ENCODE measurements around the gene NR2C2AP.
A peak's percentile ranks its signal among the peaks of the same experiment; 100 is the strongest.

The NR2C2AP gene, protein sequence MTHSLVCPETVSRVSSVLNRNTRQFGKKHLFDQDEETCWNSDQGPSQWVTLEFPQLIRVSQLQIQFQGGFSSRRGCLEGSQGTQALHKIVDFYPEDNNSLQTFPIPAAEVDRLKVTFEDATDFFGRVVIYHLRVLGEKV

DNA sequence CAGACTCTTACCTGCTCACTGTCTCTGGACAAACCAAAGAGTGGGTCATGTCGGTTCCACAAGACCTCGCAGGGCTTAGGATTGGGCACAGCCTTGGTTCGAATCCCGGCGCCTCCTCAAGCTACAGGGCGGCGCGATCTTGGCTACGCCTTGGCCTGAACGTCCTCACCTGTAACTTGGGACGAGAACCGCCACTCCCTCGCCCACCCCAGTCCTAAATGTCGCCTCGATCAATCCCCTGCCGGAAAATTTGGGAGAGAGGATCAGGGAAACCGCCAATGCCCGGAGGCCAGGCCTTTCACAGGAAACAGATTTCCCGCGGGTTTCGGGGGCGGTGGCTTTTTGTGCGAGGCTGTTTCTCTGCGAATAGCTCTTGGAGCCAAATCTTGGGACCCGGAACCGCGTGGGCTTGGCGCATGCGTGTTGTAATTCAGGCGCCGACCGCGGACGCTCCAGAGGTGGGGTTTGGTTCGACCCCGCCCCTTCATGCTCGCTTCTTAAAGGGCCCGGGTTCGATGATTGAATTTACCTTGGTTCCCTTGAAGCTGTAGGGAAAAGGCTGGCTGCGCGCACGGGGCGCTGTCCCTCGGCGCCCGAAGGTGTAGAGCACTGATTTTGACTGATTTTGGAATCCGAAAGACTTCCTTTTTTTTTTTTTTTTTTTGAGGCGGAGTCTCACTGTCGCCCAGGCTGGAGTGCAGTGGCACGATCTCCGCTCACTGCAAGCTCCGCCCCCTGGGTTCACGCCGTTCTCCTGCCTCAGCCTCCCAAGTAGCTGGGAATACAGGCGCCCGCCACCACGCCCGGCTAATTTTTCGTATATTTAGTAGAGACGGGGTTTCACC is at the start of gene NR2C2AP:
Gene NR2C2AP, minus strand, starts transcription at position 403 of the 845 bp plus-strand sequence. Its CDS starts 354 bp downstream, at position 49.
- ATAC-seq (peak; percentile 81), DNase-seq (peak; percentile 96)
- Mint-ChIP-seq H3K36me3 (ENCODE audit: low read depth) (peaks cover 11% of the 10 kb centered on the region), H3K27me3 (peaks cover 2% of the 10 kb centered on the region), H3K9me3 (no peaks in the 10 kb centered on the region), H3K4me1 (peaks cover 34% of the 10 kb centered on the region), H3K27ac (peak within 1 kb of the TSS; percentile 93), H3K4me3 (peak within 1 kb of the TSS; percentile 95)

DNA sequence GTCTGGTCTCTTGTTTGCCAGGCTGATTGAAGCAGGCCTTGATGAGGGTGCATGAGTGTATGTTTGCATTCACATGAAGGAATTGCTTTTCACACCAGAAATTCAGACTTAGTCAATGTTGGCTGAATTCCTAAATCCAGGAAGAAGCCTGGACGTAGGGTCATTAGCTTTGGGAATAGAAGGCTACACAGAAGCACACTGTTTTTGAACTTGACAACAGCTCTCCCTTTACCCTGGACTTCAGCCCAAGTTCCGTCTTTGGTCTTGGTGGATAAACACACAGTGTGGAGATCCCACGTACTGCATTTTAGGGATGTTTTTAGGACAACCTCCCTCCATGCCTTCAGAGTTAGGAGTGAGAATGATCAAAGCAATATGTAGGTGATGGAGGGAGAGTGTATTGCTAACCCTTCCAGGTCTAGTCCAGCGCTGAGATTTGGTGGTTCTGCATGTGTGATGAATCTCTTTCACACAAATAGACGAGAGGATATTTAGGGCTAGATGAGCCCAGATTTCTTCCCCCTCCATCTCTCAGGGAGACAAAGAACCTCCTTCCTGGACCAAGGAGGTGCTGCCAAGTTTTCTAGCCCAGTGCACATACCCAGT is 47.1 kb upstream of the NR2C2AP start:
- Mint-ChIP-seq H3K4me1 (no peaks in the 10 kb centered on the region), H3K4me3 (no peak overlapping the region), H3K27ac (no peak overlapping the region), H3K9me3 (no peaks in the 10 kb centered on the region), H3K27me3 (peaks cover 31% of the 10 kb centered on the region), H3K36me3 (ENCODE audit: low read depth) (no peaks in the 10 kb centered on the region)
- DNase-seq: no peak
- no peak for ATAC-seq

DNA sequence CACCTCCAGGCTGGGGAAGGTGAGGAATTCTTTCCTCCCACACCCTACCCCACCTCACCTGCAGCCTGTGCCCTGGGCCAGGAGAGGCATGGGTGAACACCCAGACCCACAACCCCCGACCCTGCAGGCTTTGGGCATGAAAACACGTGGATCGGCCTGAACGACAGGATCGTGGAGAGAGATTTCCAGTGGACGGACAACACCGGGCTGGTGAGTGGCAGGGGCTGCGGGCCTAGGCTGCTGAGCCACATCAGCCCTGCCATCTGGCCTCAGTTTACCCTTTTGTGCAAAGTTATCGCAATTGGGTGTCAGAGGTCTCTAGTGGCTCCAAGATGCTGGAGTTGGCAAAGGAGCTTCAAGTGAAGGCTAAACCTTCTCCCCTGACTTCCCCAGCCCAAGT is 37.3 kb upstream of the NR2C2AP start:
- peaks cover 3% of the 10 kb centered on the region for H3K36me3 Mint-ChIP-seq (ENCODE audit: low read depth)

GRCh38 chr19:19239675-19240074 is 36.5 kb upstream of the NR2C2AP start:
- Mint-ChIP-seq H3K36me3 (ENCODE audit: low read depth) (peaks cover 3% of the 10 kb centered on the region), H3K27me3 (peaks cover 19% of the 10 kb centered on the region), H3K9me3 (peaks cover 7% of the 10 kb centered on the region), H3K27ac (no peak overlapping the region), H3K4me1 (no peaks in the 10 kb centered on the region), H3K4me3 (no peak overlapping the region)
- no peak for ATAC-seq
- DNase-seq: no peak

More for the DNA sequence above, 37.3 kb upstream of the NR2C2AP start:
- no peaks in the 10 kb centered on the region for H3K4me1 Mint-ChIP-seq
- no peak overlapping the region for H3K4me3 Mint-ChIP-seq
- no peak for DNase-seq
- H3K9me3 Mint-ChIP-seq: peaks cover 7% of the 10 kb centered on the region
- ATAC-seq: no peak
- H3K27me3 Mint-ChIP-seq: peaks cover 19% of the 10 kb centered on the region
- H3K27ac Mint-ChIP-seq: no peak overlapping the region

DNA sequence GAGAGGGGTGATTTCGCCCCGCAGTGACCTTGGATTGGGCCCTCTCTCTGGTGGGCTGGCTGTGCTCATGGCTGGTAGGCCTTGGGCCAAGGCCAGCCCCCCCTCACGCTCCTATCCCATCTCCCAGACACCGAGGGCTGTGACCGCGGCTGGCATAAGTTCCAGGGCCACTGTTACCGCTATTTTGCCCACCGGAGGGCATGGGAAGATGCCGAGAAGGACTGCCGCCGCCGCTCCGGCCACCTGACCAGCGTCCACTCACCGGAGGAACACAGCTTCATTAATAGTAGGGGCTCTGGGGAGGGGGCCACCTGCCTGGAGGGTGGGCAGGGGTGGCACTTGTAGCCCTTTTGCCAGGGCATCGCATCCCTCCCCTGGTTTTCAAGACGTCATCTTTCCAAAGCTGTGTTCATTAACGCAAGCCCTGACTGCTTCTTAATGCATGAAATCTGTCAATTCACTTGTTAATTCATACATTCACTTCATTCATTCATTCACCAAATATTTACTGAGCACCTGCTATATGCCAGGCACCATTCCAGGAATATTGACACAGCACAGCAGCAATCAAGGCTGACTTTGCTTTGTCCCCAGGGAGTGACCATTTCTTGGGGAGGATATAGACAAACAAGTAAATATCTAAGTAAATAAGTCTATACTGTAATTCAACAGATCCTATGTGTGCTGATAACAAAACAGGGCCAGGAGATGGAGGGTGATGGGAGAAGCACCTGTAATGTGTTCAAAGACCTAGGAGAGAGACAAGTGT is 35.1 kb upstream of the NR2C2AP start:
- Mint-ChIP-seq H3K36me3 (ENCODE audit: low read depth) (peaks cover 5% of the 10 kb centered on the region), H3K9me3 (peaks cover 12% of the 10 kb centered on the region), H3K4me3 (no peak overlapping the region), H3K27ac (no peak overlapping the region), H3K4me1 (no peaks in the 10 kb centered on the region), H3K27me3 (peaks cover 17% of the 10 kb centered on the region)
- DNase-seq: no peak
- ATAC-seq: no peak

GRCh38 chr19:19236173-19236572 is 33.0 kb upstream of the NR2C2AP start:
- DNase-seq: no peak
- Mint-ChIP-seq H3K4me3 (no peak overlapping the region), H3K27ac (no peak overlapping the region), H3K9me3 (peaks cover 12% of the 10 kb centered on the region), H3K4me1 (no peaks in the 10 kb centered on the region), H3K27me3 (peaks cover 18% of the 10 kb centered on the region), H3K36me3 (ENCODE audit: low read depth) (peaks cover 5% of the 10 kb centered on the region)
- ATAC-seq: no peak

DNA sequence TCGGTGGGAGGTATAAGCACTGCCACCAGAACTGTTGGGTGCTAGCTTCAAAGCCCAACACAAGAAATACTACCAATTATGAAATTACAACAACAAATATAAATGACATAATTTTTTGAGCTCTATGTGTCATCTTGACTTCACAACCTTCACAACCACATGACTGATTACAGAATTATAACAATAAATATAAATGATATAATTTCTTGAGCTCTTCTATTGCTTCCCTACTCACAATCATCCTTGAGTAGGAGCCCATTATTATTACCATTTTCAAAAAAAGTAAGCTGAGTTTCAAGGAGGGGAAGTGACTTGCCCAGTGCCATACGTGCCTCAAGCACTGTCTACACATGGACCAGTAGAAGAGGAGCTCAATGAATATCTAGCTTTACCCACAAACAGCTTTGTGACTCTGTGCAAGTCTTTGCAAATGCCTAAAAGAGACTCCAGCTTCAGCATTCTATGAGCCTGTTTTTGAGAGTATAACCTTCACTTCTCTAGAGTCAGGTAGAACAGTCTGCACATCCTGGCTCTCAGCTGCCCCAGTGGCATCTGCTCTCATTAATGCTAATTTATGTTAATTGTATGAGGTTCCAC is 31.1 kb upstream of the NR2C2AP start:
- Mint-ChIP-seq H3K4me3 (no peak overlapping the region), H3K27me3 (peaks cover 8% of the 10 kb centered on the region), H3K4me1 (no peaks in the 10 kb centered on the region), H3K9me3 (peaks cover 12% of the 10 kb centered on the region), H3K27ac (no peak overlapping the region), H3K36me3 (ENCODE audit: low read depth) (peaks cover 5% of the 10 kb centered on the region)
- DNase-seq (no peak), ATAC-seq (no peak)

GRCh38 chr19:19232261-19232721 is 29.1 kb upstream of the NR2C2AP start:
- Mint-ChIP-seq H3K36me3 (ENCODE audit: low read depth) (peaks cover 5% of the 10 kb centered on the region), H3K27me3 (peaks cover 12% of the 10 kb centered on the region), H3K4me3 (no peak overlapping the region), H3K9me3 (peaks cover 12% of the 10 kb centered on the region), H3K4me1 (no peaks in the 10 kb centered on the region), H3K27ac (no peak overlapping the region)
- ATAC-seq (no peak), DNase-seq (no peak)

DNA sequence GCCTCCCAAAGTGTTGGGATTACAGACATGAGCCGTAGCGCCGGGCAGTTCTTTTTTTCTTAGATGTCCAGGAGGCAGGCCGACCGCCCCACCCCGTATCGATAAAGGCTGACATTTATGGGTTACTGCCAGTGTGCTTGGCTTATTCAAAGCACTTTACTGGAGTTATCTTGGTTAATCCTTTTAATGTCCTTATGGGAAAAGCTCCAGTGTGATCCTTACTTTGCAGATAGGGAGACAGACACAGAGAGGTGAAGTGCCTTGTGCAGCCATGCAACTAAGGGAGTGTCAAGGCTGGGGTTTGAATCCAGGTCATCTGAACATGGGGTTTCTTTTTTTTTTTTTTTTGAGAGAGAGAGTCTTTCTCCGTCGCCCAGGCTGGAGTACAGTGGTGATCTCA is 27.8 kb upstream of the NR2C2AP start:
- Mint-ChIP-seq H3K36me3 (ENCODE audit: low read depth) (peaks cover 3% of the 10 kb centered on the region), H3K27me3 (peaks cover 10% of the 10 kb centered on the region), H3K27ac (no peak overlapping the region), H3K4me3 (no peak overlapping the region), H3K4me1 (no peaks in the 10 kb centered on the region), H3K9me3 (peaks cover 7% of the 10 kb centered on the region)
- no peak for DNase-seq
- ATAC-seq: no peak

GRCh38 chr19:19229701-19230100 is 26.5 kb upstream of the NR2C2AP start:
- no peak overlapping the region for H3K27ac Mint-ChIP-seq
- peaks cover 2% of the 10 kb centered on the region for H3K4me1 Mint-ChIP-seq
- peaks cover 13% of the 10 kb centered on the region for H3K27me3 Mint-ChIP-seq

GRCh38 chr19:19227217-19227616 is 24.0 kb upstream of the NR2C2AP start:
- ATAC-seq: no peak
- DNase-seq: no peak
- Mint-ChIP-seq H3K4me3 (no peak overlapping the region), H3K36me3 (ENCODE audit: low read depth) (no peaks in the 10 kb centered on the region), H3K27me3 (peaks cover 22% of the 10 kb centered on the region), H3K9me3 (no peaks in the 10 kb centered on the region), H3K4me1 (peaks cover 2% of the 10 kb centered on the region), H3K27ac (no peak overlapping the region)

More at GRCh38 chr19:19229701-19230100, 26.5 kb upstream of the NR2C2AP start:
- Mint-ChIP-seq H3K9me3 (peaks cover 4% of the 10 kb centered on the region), H3K36me3 (ENCODE audit: low read depth) (peaks cover 3% of the 10 kb centered on the region), H3K4me3 (no peak overlapping the region)
- DNase-seq: no peak
- ATAC-seq: no peak

- Mint-ChIP-seq H3K4me1 (peaks cover 2% of the 10 kb centered on the region), H3K27ac (no peak overlapping the region), H3K36me3 (ENCODE audit: low read depth) (no peaks in the 10 kb centered on the region), H3K4me3 (no peak overlapping the region), H3K27me3 (peaks cover 22% of the 10 kb centered on the region), H3K9me3 (no peaks in the 10 kb centered on the region)
- ATAC-seq (no peak), DNase-seq (no peak)
Observed at GRCh38 chr19:19226663-19227062, 23.4 kb upstream of the NR2C2AP start.

DNA sequence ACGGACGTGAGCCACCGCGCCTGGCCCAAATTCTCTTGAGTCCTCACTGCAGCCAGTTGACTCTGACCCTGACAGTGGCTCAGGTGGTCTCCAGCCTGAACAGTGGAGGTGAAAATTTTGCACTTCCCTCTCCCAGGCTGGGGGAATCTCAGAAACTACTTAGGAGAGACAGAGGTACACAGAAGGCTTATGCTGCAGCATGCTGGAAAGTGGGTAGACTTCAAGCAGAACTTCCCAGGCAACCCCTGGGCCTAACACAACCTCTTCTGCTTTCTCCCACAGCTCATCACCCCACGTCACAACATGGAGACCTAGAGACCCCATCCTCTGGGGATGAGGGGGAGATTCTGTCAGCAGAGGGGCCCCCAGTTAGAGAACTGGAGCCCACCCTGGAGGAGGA is 23.0 kb upstream of the NR2C2AP start:
- ATAC-seq (no peak), DNase-seq (no peak)
- Mint-ChIP-seq H3K4me3 (no peak overlapping the region), H3K36me3 (ENCODE audit: low read depth) (no peaks in the 10 kb centered on the region), H3K4me1 (peaks cover 2% of the 10 kb centered on the region), H3K9me3 (no peaks in the 10 kb centered on the region), H3K27ac (no peak overlapping the region), H3K27me3 (peaks cover 22% of the 10 kb centered on the region)
